PC-9 (cell line): ENCODE data around the gene AQP1. TPM values are rescaled to one million over a fixed set of nuclear protein-coding genes. Genes with fewer than 3 reads are reported as not detected.

Experiments used
- BruUV-seq: library from RNA; stranded (reverse); fragments of 400-500 nt; replicated peaks from 2 replicates; lab custom pipeline; 2021; lab: Mats Ljungman, UMichigan
- CTCF ChIA-PET: fragments of 300-600 bp; sonication (Branson Sonifier 250); formaldehyde crosslinking; loops from one replicate; lab custom pipeline; 2022; ENCODE audit warnings: antibody characterized with exemption; lab: Charles Lee
- POLR2A ChIA-PET: fragments of 300-600 bp; sonication (Branson Sonifier 250); formaldehyde crosslinking; loops from one replicate; lab custom pipeline; 2022; ENCODE audit warnings: antibody characterized with exemption; ENCODE audit not compliant: unreplicated experiment; lab: Charles Lee
- DNase-seq, 2 experiments: peaks; one replicate each; pipeline versions ENCODE4 v3.0.0 to v3.0.0-alpha.2; 2015 to 2022; ENCODE audit warnings: mixed read lengths in 1 of 2
- H2AFZ ChIP-seq: fragments of 200-600 bp; sonication (generic); 2 replicates; pipeline ENCODE4 v1.8.1; 2017; ENCODE audit warnings: antibody characterized with exemption
- H3F3A ChIP-seq: fragments of 200-600 bp; sonication (generic); 2 replicates; pipeline ENCODE4 v1.8.1; 2017; ENCODE audit warnings: antibody characterized with exemption, mild to moderate bottlenecking, low read depth; ENCODE audit not compliant: insufficient read depth
- H3K27ac ChIP-seq: fragments of 200-600 bp; sonication (generic); 2 replicates; pipeline ENCODE4 v1.6.1; 2016; ENCODE audit warnings: mixed run types
- H3K27me3 ChIP-seq: fragments of 200-600 bp; sonication (generic); 2 replicates; pipeline ENCODE4 v1.6.1; 2016; ENCODE audit warnings: low read depth, mixed run types; ENCODE audit not compliant: insufficient read depth
- H3K36me3 ChIP-seq: fragments of 200-600 bp; sonication (generic); 2 replicates; pipeline ENCODE4 v1.6.1; 2016; ENCODE audit warnings: low read depth, mixed run types
- H3K4me1 ChIP-seq: fragments of 200-600 bp; sonication (generic); replicated peaks from 2 replicates; pipeline ENCODE4 v1.6.1; 2016; ENCODE audit warnings: mixed run types; ENCODE audit not compliant: insufficient read depth
- H3K4me2 ChIP-seq: fragments of 200-600 bp; sonication (generic); 2 replicates; pipeline ENCODE4 v1.6.1; 2017; ENCODE audit warnings: mixed run types
- H3K4me3 ChIP-seq: fragments of 200-600 bp; sonication (generic); 2 replicates; pipeline ENCODE4 v1.6.1; 2016; ENCODE audit warnings: mixed run types
- H3K79me2 ChIP-seq: fragments of 200-600 bp; sonication (generic); 2 replicates; pipeline ENCODE4 v1.6.1; 2017; ENCODE audit warnings: low read depth, mixed run types
- H3K9me2 ChIP-seq: fragments of 200-600 bp; sonication (generic); 2 replicates; pipeline ENCODE4 v1.8.1; 2017; ENCODE audit warnings: mild to moderate bottlenecking; ENCODE audit not compliant: insufficient read depth
- H3K9me3 ChIP-seq: fragments of 200-600 bp; sonication (generic); 2 replicates; pipeline ENCODE4 v1.8.1; 2016; ENCODE audit warnings: low read depth; ENCODE audit not compliant: insufficient read depth
- H4K20me1 ChIP-seq: fragments of 200-600 bp; sonication (generic); 2 replicates; pipeline ENCODE4 v1.8.1; 2017; ENCODE audit not compliant: insufficient read depth
- CTCF ChIP-seq: fragments of 200-600 bp; sonication (generic); conservative IDR thresholded peaks from 2 replicates; pipeline ENCODE4 v1.6.1; 2017; ENCODE audit warnings: mixed run types, antibody characterized with exemption, mild to moderate bottlenecking, moderate library complexity
- EZH2 ChIP-seq: fragments of 200-600 bp; sonication (generic); IDR thresholded peaks from 2 replicates; pipeline ENCODE4 v1.8.0; 2017; ENCODE audit warnings: antibody characterized with exemption, low read depth
- intact Hi-C: fragments of 100-400 bp; cut with micrococcal nuclease; formaldehyde crosslinking; loops from one replicate; pipeline ENCODE4 v1.10.0; 2022; ENCODE audit not compliant: unreplicated experiment
- total RNA-seq: library from RNA; stranded (reverse); gene quantifications from 2 replicates; pipeline ENCODE4 v1.2.3, GENCODE V29; 2021

The AQP1 gene
- total RNA-seq, 1 experiment from 2014 or later, result 4.0 TPM

GRCh38 chr7:30937416-30937815 lies 25.8 kb downstream of the AQP1 start:
- peaks cover 19% of the 10 kb centered on the region for H3K4me1 ChIP-seq
- peaks cover 9% of the 10 kb centered on the region; the same call in 1 of the 2 replicates for H3K27me3 ChIP-seq
- H3K9me3 ChIP-seq, result no peaks in the 10 kb centered on the region
- no peak overlapping the region for H3K4me3 ChIP-seq
- H2AFZ ChIP-seq, result no peak overlapping the region
- no peaks in the 10 kb centered on the region for H3K9me2 ChIP-seq
- peak overlapping the region; percentile 2; the same call in 1 of the 2 replicates for H3K4me2 ChIP-seq
- ChIA-PET CTCF (interaction anchor here (0.7 kb wide), 1 partner anchor 11 kb away, joined by 3 read pairs; no protein-coding TSS in a partner anchor), POLR2A (no interaction called here)
- H4K20me1 ChIP-seq, result no peaks in the 10 kb centered on the region
- no TSS peak for BruUV-seq
- H3K79me2 ChIP-seq, result no peaks in the 10 kb centered on the region
- intact Hi-C loops, result loop anchor here (5.0 kb wide), 1 partner anchor 90 kb away; no protein-coding TSS in a partner anchor
- H3F3A ChIP-seq, result no peaks in the 10 kb centered on the region; the same call in 1 of the 2 replicates
- no peak overlapping the region for H3K27ac ChIP-seq
- TF ChIP-seq EZH2, result no peak
- TF ChIP-seq CTCF, result no peak; the same call in 1 of the 2 replicates
- no peak for DNase-seq
- no peaks in the 10 kb centered on the region for H3K36me3 ChIP-seq

GRCh38 chr7:30938435-30939316 lies 27.0 kb downstream of the AQP1 start:
- H3K27me3 ChIP-seq, result peaks cover 9% of the 10 kb centered on the region; the same call in 1 of the 2 replicates
- ChIA-PET CTCF (interaction anchor here (0.6 to 1.2 kb wide), 7 partner anchors 14 to 1455 kb away, joined by 3 to 11 read pairs (median 4); no protein-coding TSS in a partner anchor), POLR2A (no interaction called here)
- H3K4me3 ChIP-seq, result no peak overlapping the region
- no peak overlapping the region for H3K27ac ChIP-seq
- no peaks in the 10 kb centered on the region for H3K36me3 ChIP-seq
- no peaks in the 10 kb centered on the region for H3K9me3 ChIP-seq
- no TSS peak for BruUV-seq
- peak; percentile 99 for TF ChIP-seq CTCF
- no peak for TF ChIP-seq EZH2
- H3K4me2 ChIP-seq, result peak overlapping the region; percentile 60
- H3K79me2 ChIP-seq, result no peaks in the 10 kb centered on the region
- intact Hi-C loops, result loop anchor here (1.0 to 5.0 kb wide), 2 partner anchors 40 to 91 kb away; no protein-coding TSS in a partner anchor
- peak overlapping the region; percentile 52; the same call in 1 of the 2 replicates for H2AFZ ChIP-seq
- H3K4me1 ChIP-seq, result peaks cover 19% of the 10 kb centered on the region
- H3K9me2 ChIP-seq, result no peaks in the 10 kb centered on the region
- no peaks in the 10 kb centered on the region for H3F3A ChIP-seq
- DNase-seq, result peak; percentile 60 to 88
- H4K20me1 ChIP-seq, result no peaks in the 10 kb centered on the region

GRCh38 chr7:30941582-30942323 lies 30.1 kb downstream of the AQP1 start:
- CTCF ChIA-PET, result no interaction called here
- no peak overlapping the region for H3K27ac ChIP-seq

More at GRCh38 chr7:30941582-30942323, 30.1 kb downstream of the AQP1 start:
- no TSS peak for BruUV-seq
- Histone ChIP-seq H3K4me3 (no peak overlapping the region), H4K20me1 (no peaks in the 10 kb centered on the region), H2AFZ (no peak overlapping the region), H3K9me3 (peaks cover 9% of the 10 kb centered on the region; the same call in 1 of the 2 replicates), H3K27me3 (peaks cover 13% of the 10 kb centered on the region; the same call in 1 of the 2 replicates), H3F3A (no peaks in the 10 kb centered on the region), H3K9me2 (no peaks in the 10 kb centered on the region), H3K4me1 (peaks cover 19% of the 10 kb centered on the region), H3K4me2 (no peak overlapping the region), H3K79me2 (no peaks in the 10 kb centered on the region), H3K36me3 (no peaks in the 10 kb centered on the region)
- POLR2A ChIA-PET, result no interaction called here
- DNase-seq, result peak in 1 of 2 experiments; percentile 52
- TF ChIP-seq CTCF (no peak), EZH2 (no peak)
- intact Hi-C loops, result no loop called here
